ENCODE data around the gene TMEM119. TPM values are rescaled to one million over a fixed set of nuclear protein-coding genes. Genes with fewer than 3 reads are reported as not detected.

The TMEM119 gene
- polyA plus RNA-seq, 1 of the 3 experiments (the other 2 are of a cell fraction) = 25.7 TPM

DNA sequence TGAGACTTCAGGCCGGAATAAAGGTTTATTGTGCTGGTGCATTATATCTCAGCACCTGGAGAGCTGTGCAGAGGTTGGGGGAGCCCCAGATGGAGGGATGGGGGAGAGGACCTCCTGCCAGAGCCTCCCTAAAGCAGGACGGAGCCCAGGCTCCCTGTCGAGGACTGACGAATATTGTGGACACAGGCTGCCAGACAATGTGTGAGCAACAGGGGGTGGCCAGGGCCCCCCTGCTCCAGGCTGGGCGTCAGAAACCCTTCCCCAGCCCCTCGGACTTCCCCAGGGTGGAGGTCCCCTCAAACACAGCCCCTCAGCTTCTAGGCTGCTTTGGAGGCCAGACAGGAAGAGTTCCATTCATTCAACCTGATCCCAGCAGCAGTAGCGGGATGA, 8.0 kb downstream of the TMEM119 start:
- H3K9ac ChIP-seq = no peak overlapping the region
- H3K36me3 ChIP-seq (replicated peaks in 1 of 2; ENCODE audit: control insufficient read depth in 1 of 2, insufficient read depth in 2 of 2, low read length in 1 of 2) = peaks cover 0 to 2% of the 10 kb centered on the region in 2 experiments
- no peaks in the 10 kb centered on the region for H3K79me2 ChIP-seq (ENCODE audit: insufficient read depth)
- no peak overlapping the region for H3K27ac ChIP-seq (ENCODE audit: low read depth in 2 of 2, low read length in 1 of 2)
- no peaks in the 10 kb centered on the region for H3K9me2 ChIP-seq
- POLR2A ChIA-PET = no interaction called here
- no peak for DNase-seq
- no peaks in the 10 kb centered on the region for H3F3A ChIP-seq (replicated peaks; ENCODE audit: insufficient read depth)
- no peaks in the 10 kb centered on the region for H4K20me1 ChIP-seq (ENCODE audit: insufficient read depth)
- TF ChIP-seq CHD2 (IDR thresholded peaks at IDR 0.05; ENCODE audit: low read length, partially characterized antibody) = no peak
- no peak for TF ChIP-seq ZBTB33 (IDR thresholded peaks at IDR 0.05; ENCODE audit: borderline replicate concordance, low read depth)
- no peak for TF ChIP-seq RXRA (IDR thresholded peaks at IDR 0.05; ENCODE audit: borderline replicate concordance, low read depth)
- TF ChIP-seq, protein P1, sequence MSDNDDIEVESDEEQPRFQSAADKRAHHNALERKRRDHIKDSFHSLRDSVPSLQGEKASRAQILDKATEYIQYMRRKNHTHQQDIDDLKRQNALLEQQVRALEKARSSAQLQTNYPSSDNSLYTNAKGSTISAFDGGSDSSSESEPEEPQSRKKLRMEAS (IDR thresholded peaks at IDR 0.05; ENCODE audit: low read depth) = no peak
- no peak for TF ChIP-seq TAF1 (IDR thresholded peaks at IDR 0.05; ENCODE audit: borderline replicate concordance, low read depth, low read length)
- no peak for TF ChIP-seq JUND (IDR thresholded peaks at IDR 0.05)
- TF ChIP-seq RAD21 (IDR thresholded peaks at IDR 0.05; ENCODE audit: low read length) = no peak
- TF ChIP-seq RFX5 (IDR thresholded peaks at IDR 0.05; ENCODE audit: low read length) = no peak
- H3K9me3 ChIP-seq = no peaks in the 10 kb centered on the region
- no peaks in the 10 kb centered on the region for H3K27me3 ChIP-seq (ENCODE audit: insufficient read depth)
- WGBS (ENCODE audit: low lambda C conversion rate) = 75% methylated on average over 2 of the region's 7 CpGs
- H3K4me1 ChIP-seq (ENCODE audit: control insufficient read depth in 1 of 2, insufficient read depth in 2 of 2, low read depth in 1 of 2, low read length in 1 of 2) = peaks cover 0 to 20% of the 10 kb centered on the region in 2 experiments; a peak in 1 of 4 replicates
- no peak overlapping the region for H3K4me3 ChIP-seq (ENCODE audit: low read depth in 2 of 2, low read length in 1 of 2)
- no peak overlapping the region for H3K4me2 ChIP-seq
- CTCF ChIA-PET = interaction anchor here (0.7 to 3.5 kb wide), 5 partner anchors 19 to 32 kb away, joined by 3 to 21 read pairs (median 6); no protein-coding TSS in a partner anchor
- no peak overlapping the region for H2AFZ ChIP-seq (ENCODE audit: low read depth)

- Histone ChIP-seq H4K20me1 (ENCODE audit: insufficient read depth) (no peaks in the 10 kb centered on the region), H3F3A (replicated peaks; ENCODE audit: insufficient read depth) (no peaks in the 10 kb centered on the region), H3K4me3 (ENCODE audit: low read depth in 2 of 2, low read length in 1 of 2) (no peak overlapping the region), H3K36me3 (replicated peaks in 1 of 2; ENCODE audit: control insufficient read depth in 1 of 2, insufficient read depth in 2 of 2, low read length in 1 of 2) (peaks cover 0 to 2% of the 10 kb centered on the region in 2 experiments), H3K4me2 (no peak overlapping the region), H3K9ac (no peak overlapping the region), H2AFZ (ENCODE audit: low read depth) (no peak overlapping the region), H3K4me1 (ENCODE audit: control insufficient read depth in 1 of 2, insufficient read depth in 2 of 2, low read depth in 1 of 2, low read length in 1 of 2) (peaks cover 0 to 20% of the 10 kb centered on the region in 2 experiments; a peak in 1 of 4 replicates), H3K79me2 (ENCODE audit: insufficient read depth) (no peaks in the 10 kb centered on the region), H3K9me2 (no peaks in the 10 kb centered on the region), H3K27ac (ENCODE audit: low read depth in 2 of 2, low read length in 1 of 2) (peak overlapping the region in 1 of 2 experiments; percentile 29; a peak in 1 of 4 replicates), H3K9me3 (no peaks in the 10 kb centered on the region), H3K27me3 (ENCODE audit: insufficient read depth) (no peaks in the 10 kb centered on the region)
- DNase-seq = peak; percentile 77
- TF ChIP-seq SIN3A (IDR thresholded peaks at IDR 0.05; ENCODE audit: borderline replicate concordance, low read depth, low read length) = no peak
- peak; percentile 50 for TF ChIP-seq TCF12 (IDR thresholded peaks at IDR 0.05)
- POLR2A ChIA-PET = no interaction called here
- WGBS (ENCODE audit: low lambda C conversion rate) = 36% methylated on average over 10 of the region's 15 CpGs
- CTCF ChIA-PET = interaction anchor here (0.7 to 3.5 kb wide), 4 partner anchors 19 to 33 kb away, joined by 5 to 21 read pairs (median 8); no protein-coding TSS in a partner anchor
These were observed 8.7 kb downstream of the TMEM119 start for GRCh38 chr12:108589028-108589839.
